Caco-2 (cell line): ENCODE measurements around the gene OSTC. TPM values are rescaled to one million over a fixed set of nuclear protein-coding genes. Genes with fewer than 3 reads are reported as not detected.

Source experiments
- BruUV-seq: library from RNA; stranded (reverse); fragments of 400-500 nt; replicated peaks from 2 replicates; lab custom pipeline; 2021; lab: Mats Ljungman, UMichigan
- CTCF ChIA-PET: fragments of 300-600 bp; sonication (Branson Sonifier 250); formaldehyde crosslinking; loops from one replicate; lab custom pipeline; 2022; ENCODE audit warnings: antibody characterized with exemption; lab: Charles Lee
- POLR2A ChIA-PET: fragments of 300-600 bp; sonication (Branson Sonifier 250); formaldehyde crosslinking; loops from one replicate; lab custom pipeline; 2022; ENCODE audit warnings: antibody characterized with exemption; lab: Charles Lee
- DNase-seq, 2 experiments: peaks; one replicate each; pipeline versions ENCODE4 v3.0.0 to v3.0.0-alpha.2; 2020 to 2022
- H3K27me3 ChIP-seq: replicated peaks from 2 replicates; pipeline ENCODE4 v1.6.0; 2011; ENCODE audit warnings: low read length; ENCODE audit not compliant: control insufficient read depth, insufficient read depth
- H3K36me3 ChIP-seq: 2 replicates; pipeline ENCODE4 v1.5.1; 2011; ENCODE audit warnings: low read length; ENCODE audit not compliant: control insufficient read depth, insufficient read depth
- H3K4me1 ChIP-seq: fragments of 250-450 bp; sonication (Bioruptor Pico); 2 replicates; pipeline ENCODE4 v1.5.1; 2020; ENCODE audit warnings: mild to moderate bottlenecking
- H3K4me3 ChIP-seq: 2 replicates; pipeline ENCODE4 v1.5.1; 2011; ENCODE audit warnings: low read depth, mild to moderate bottlenecking, control low read depth, low read length
- H3K9me3 ChIP-seq: fragments of 250-450 bp; sonication (Bioruptor Pico); 2 replicates; pipeline ENCODE4 v1.5.1; 2020; ENCODE audit warnings: mild to moderate bottlenecking, moderate library complexity
- H3K27ac Mint-ChIP-seq: one replicate; pipeline ENCODE4 v1.8.0; 2022; ENCODE audit warnings: mixed read lengths; ENCODE audit not compliant: unreplicated experiment
- H3K27me3 Mint-ChIP-seq: one replicate; pipeline ENCODE4 v1.8.0; 2022; ENCODE audit warnings: mixed read lengths; ENCODE audit not compliant: insufficient read depth, unreplicated experiment
- H3K36me3 Mint-ChIP-seq: one replicate; pipeline ENCODE4 v1.8.0; 2022; ENCODE audit warnings: mild to moderate bottlenecking, mixed read lengths; ENCODE audit not compliant: insufficient read depth, unreplicated experiment
- H3K4me1 Mint-ChIP-seq: one replicate; pipeline ENCODE4 v1.8.0; 2022; ENCODE audit warnings: low read depth, mixed read lengths; ENCODE audit not compliant: unreplicated experiment
- H3K4me3 Mint-ChIP-seq: one replicate; pipeline ENCODE4 v1.8.0; 2022; ENCODE audit warnings: mild to moderate bottlenecking, moderate library complexity, mixed read lengths; ENCODE audit not compliant: unreplicated experiment
- H3K9me3 Mint-ChIP-seq: one replicate; pipeline ENCODE4 v1.8.0; 2022; ENCODE audit warnings: mixed read lengths; ENCODE audit not compliant: unreplicated experiment
- intact Hi-C: fragments of 100-400 bp; cut with micrococcal nuclease; formaldehyde crosslinking; loops from one replicate; pipeline ENCODE4 v1.10.0; 2022; ENCODE audit not compliant: unreplicated experiment
- total RNA-seq: library from RNA; stranded (reverse); gene quantifications from 2 replicates; pipeline ENCODE4 v1.2.3, GENCODE V29; 2022
- TF ChIP-seq, protein P1 (sequence below), 2 experiments: fragments of 200-600 bp in 1 of 2; IDR thresholded peaks; 1 replicate in 1 of 2; 2 replicates in 1 of 2; pipeline versions ENCODE4 v1.5.1 to v1.8.0; 2011 to 2022; ENCODE audit warnings: antibody characterized with exemption in 1 of 2, control low read depth in 1 of 2, inconsistent platforms in 1 of 2, low read depth in 1 of 2, low read length in 1 of 2, mild to moderate bottlenecking in 1 of 2, moderate library complexity in 1 of 2; ENCODE audit not compliant: insufficient read depth in 1 of 2, severe bottlenecking in 1 of 2, unreplicated experiment in 1 of 2

OSTC gene
- total RNA-seq, 1 experiment from 2014 or later: 126 TPM

DNA sequence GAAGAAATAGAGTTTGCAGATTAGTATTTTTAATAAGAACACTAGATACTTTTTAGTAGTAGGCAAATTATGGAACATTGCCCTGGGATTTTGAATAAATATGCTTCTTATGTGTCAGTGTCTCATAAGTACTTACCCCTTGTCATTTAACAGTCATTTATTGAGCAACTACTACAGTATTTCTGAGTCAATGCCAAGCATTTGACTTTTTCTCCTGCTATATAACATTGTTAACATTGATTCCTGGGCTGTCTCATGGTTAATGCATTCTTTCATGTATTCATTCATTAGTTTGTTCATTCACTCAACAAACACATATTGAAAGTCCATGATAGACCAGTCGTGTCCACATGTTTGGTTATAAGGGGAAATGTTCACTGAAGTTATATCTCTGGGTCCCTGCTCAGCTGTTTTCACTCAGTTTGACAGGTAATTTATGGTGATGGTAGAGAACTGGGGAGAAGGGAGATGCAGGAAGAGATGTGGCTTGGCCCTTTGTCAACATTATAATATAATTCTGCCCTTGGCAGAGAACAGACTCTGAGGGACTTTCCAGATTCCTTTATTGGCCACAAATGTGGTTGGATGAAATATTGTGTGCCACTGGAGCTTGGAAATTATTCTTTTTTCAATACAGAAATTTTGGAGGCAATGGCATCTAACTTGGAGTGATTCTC, 49.8 kb downstream of the OSTC start:
- no peaks in the 10 kb centered on the region for H3K9me3 Mint-ChIP-seq
- BruUV-seq: no TSS peak

DNA sequence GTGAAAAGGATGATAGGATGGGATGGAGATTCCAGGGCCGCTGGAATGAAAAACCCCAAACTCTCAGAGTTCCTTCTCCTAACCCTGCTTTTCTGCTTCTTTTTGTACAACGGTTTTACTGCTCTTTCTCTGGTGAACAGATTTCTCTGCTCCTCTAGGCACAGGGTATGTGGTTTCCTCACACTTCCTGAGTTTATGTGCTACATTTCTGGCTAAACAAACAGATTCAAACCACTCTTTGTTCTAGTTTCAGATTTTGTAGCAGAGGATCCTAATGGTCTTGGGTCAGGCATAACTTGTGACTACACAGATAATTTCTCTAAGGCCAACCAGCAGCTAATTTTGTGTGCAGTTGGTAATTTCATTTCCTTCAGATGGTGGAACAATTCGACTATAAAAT, 52.6 kb downstream of the OSTC start:
- no peak overlapping the region for H3K4me3 ChIP-seq
- no TSS peak for BruUV-seq
- DNase-seq: no peak
- H3K36me3 Mint-ChIP-seq: no peaks in the 10 kb centered on the region
- H3K9me3 Mint-ChIP-seq: no peaks in the 10 kb centered on the region
- no peaks in the 10 kb centered on the region for H3K4me1 Mint-ChIP-seq
- no peaks in the 10 kb centered on the region for H3K9me3 ChIP-seq
- peaks cover 3% of the 10 kb centered on the region for H3K27me3 Mint-ChIP-seq
- TF ChIP-seq, protein P1, sequence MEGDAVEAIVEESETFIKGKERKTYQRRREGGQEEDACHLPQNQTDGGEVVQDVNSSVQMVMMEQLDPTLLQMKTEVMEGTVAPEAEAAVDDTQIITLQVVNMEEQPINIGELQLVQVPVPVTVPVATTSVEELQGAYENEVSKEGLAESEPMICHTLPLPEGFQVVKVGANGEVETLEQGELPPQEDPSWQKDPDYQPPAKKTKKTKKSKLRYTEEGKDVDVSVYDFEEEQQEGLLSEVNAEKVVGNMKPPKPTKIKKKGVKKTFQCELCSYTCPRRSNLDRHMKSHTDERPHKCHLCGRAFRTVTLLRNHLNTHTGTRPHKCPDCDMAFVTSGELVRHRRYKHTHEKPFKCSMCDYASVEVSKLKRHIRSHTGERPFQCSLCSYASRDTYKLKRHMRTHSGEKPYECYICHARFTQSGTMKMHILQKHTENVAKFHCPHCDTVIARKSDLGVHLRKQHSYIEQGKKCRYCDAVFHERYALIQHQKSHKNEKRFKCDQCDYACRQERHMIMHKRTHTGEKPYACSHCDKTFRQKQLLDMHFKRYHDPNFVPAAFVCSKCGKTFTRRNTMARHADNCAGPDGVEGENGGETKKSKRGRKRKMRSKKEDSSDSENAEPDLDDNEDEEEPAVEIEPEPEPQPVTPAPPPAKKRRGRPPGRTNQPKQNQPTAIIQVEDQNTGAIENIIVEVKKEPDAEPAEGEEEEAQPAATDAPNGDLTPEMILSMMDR (IDR thresholded peaks at IDR 0.05; ENCODE audit: insufficient read depth in 1 of 2, low read depth in 1 of 2, low read length in 1 of 2, severe bottlenecking in 1 of 2, unreplicated experiment in 1 of 2): no peak
- no peaks in the 10 kb centered on the region for H3K4me1 ChIP-seq
- ChIA-PET CTCF (no interaction called here), POLR2A (no interaction called here)
- intact Hi-C loops: no loop called here
- H3K27ac Mint-ChIP-seq: no peak overlapping the region
- no peak overlapping the region for H3K4me3 Mint-ChIP-seq
- H3K36me3 ChIP-seq: no peaks in the 10 kb centered on the region
- H3K27me3 ChIP-seq: no peaks in the 10 kb centered on the region

More for the DNA sequence above, 49.8 kb downstream of the OSTC start:
- no peaks in the 10 kb centered on the region for H3K36me3 Mint-ChIP-seq
- H3K4me3 ChIP-seq: no peak overlapping the region
- DNase-seq: no peak
- no peaks in the 10 kb centered on the region for H3K4me1 ChIP-seq
- intact Hi-C loops: no loop called here
- TF ChIP-seq, protein P1 (IDR thresholded peaks at IDR 0.05; ENCODE audit: insufficient read depth in 1 of 2, low read depth in 1 of 2, low read length in 1 of 2, severe bottlenecking in 1 of 2, unreplicated experiment in 1 of 2): no peak
- no peaks in the 10 kb centered on the region for H3K4me1 Mint-ChIP-seq
- H3K27me3 Mint-ChIP-seq: peaks cover 3% of the 10 kb centered on the region
- H3K4me3 Mint-ChIP-seq: no peak overlapping the region
- H3K27me3 ChIP-seq: no peaks in the 10 kb centered on the region
- no peaks in the 10 kb centered on the region for H3K36me3 ChIP-seq
- no peaks in the 10 kb centered on the region for H3K9me3 ChIP-seq
- POLR2A ChIA-PET: no interaction called here
- no peak overlapping the region for H3K27ac Mint-ChIP-seq
- CTCF ChIA-PET: no interaction called here

DNA sequence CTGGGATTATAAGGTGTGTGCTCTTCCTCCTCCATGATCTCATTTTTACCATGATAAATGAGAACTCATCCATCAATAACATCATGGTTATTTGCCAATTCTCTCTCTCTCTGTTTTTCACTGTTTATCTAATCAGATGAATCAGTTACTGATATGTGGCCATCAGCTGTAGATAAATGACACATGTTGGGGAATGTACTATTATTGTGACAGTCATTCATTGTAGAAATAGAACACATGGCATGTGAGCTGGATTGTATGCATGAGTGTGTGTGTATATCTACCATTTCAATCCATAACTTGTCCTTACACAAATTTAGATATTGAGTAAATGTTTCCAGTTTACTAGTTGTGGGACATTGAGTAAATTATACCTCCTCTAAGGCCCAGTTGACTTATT, 53.0 kb downstream of the OSTC start:
- Histone ChIP-seq H3K9me3 (no peaks in the 10 kb centered on the region), H3K4me3 (no peak overlapping the region), H3K4me1 (no peaks in the 10 kb centered on the region), H3K27me3 (no peaks in the 10 kb centered on the region), H3K36me3 (no peaks in the 10 kb centered on the region)
- Mint-ChIP-seq H3K4me1 (no peaks in the 10 kb centered on the region), H3K27me3 (peaks cover 2% of the 10 kb centered on the region), H3K36me3 (no peaks in the 10 kb centered on the region), H3K27ac (no peak overlapping the region), H3K4me3 (no peak overlapping the region), H3K9me3 (no peaks in the 10 kb centered on the region)
- intact Hi-C loops: no loop called here
- ChIA-PET POLR2A (no interaction called here), CTCF (no interaction called here)
- no peak for DNase-seq
- BruUV-seq: no TSS peak
- TF ChIP-seq, protein P1 (IDR thresholded peaks at IDR 0.05; ENCODE audit: insufficient read depth in 1 of 2, low read depth in 1 of 2, low read length in 1 of 2, severe bottlenecking in 1 of 2, unreplicated experiment in 1 of 2): no peak
